ENCODE data around the gene TOX3.

DNA sequence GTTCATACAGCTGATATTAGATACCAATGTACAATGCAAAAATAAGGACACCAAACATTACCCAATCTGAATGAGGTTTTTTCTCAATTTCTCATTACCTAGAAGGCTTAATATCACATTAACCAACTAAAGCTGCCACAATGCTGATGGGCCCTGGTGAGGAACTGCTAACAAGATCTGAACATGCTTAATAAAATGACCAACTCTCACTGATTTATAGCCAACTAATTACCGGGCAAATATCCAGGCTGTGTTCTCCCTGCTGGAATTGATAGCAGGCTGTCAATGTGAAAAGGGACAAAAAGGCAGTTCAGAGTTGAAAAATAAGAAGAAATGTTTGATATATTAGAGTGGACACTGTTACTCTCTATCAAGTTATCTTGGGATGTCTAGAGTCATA is 124.6 kb downstream of the TOX3 start:
- no peak for TF ChIP-seq EZH2 (IDR thresholded peaks at IDR 0.05; ENCODE audit: insufficient read depth, poor library complexity, severe bottlenecking)
- no peak for TF ChIP-seq EZH2phosphoT487 (IDR thresholded peaks at IDR 0.05; ENCODE audit: insufficient read depth, low read depth)
